GM21619 (cell line): ENCODE measurements around the gene CLIP3.
"Not testable (repeated sequence)": the region's sequence is repeated elsewhere in the genome, so short reads cannot be mapped to it uniquely, and the experiment has no call there.

Experiments
- ATAC-seq: cut with Tn5 transposase; IDR thresholded peaks from one replicate; pipeline ENCODE4 v1.9.1; 2021; ENCODE audit not compliant: unreplicated experiment

Gene CLIP3

DNA sequence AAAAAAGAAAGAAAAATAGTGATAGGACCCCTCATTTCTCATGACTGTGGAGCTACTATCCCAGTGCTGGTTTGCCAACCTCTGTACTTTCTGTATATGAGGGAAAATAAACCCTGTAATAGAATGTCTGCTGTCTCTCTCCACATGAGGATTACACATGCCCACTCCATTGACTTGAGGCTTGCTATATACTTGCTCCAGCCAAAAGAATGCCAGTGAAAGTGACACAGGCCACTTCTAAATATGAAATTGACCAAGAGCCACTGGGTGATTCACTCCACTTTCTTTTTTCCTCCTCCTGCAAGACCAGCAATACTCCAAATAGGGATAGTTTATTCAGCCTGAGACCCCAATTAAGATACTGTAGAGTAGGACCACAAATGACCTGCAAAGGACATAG, 15.2 kb upstream of the CLIP3 start:
- no peak for ATAC-seq

DNA sequence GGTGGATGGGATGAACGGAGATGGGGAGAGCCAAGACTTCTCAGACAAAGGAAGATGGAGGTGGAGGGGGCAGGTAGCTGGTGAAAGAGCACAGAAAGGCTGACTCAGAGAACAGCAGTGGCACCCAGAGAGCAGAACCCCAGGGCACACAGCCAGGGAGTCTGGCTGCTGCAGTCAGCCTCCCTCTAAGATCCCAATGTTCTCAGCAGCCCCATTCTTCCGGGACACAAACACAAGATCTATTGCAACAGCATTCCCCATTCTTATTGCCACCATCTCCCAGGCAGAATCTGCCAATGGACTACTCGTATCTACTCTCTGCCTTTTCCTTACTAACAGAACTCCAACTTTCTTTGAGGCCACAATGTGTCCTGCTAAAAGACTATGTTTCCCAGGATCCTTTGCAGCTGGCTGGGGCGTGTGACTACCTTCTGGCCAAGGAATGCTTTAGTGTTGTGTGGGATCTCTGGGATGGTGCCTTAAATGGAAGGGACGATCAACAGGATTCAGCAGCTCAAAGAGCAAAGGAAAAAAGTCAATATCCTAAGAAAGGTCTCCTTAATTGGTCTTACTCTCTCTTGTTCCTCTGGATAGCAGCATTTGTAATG, 13.9 kb upstream of the CLIP3 start:
- ATAC-seq: no peak

DNA sequence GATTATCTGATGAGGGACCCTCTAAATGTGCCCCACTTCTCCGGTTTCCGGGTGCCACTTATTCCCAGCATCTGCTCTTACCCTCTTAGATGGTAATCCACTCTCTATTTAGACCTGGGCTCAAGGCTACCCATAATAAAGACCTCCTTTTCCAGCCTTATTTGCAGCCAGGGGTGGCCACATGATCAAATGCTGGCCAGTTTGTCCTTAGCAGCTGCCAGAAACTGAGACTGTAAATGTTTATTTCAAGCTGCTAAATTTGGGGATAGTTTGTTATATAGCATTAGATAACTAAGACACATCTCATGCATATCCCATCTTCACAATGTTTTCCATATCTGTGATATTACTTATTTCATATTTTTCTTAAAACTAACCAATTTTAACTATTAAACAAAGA, 11.3 kb upstream of the CLIP3 start:
- no peak for ATAC-seq

DNA sequence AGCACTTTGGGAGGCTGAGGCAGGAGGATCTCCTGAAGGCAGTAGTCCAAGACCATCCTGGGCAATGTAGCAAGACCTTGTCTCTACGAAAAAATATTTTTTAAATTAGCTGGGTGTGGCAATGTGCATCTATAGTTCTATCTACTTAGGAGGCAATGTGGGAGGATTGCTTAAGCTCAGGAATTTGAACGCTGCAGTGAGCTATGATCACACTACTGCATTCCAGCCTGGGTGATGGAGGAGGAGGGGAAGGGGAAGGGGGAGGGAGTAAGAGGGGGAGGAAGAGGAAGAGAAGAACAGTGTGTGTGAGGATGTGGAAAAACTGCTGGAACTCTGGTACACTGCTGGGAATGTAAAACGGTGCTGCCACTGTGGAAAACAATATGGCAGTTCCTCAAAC, 9.2 kb upstream of the CLIP3 start:
- no peak for ATAC-seq

DNA sequence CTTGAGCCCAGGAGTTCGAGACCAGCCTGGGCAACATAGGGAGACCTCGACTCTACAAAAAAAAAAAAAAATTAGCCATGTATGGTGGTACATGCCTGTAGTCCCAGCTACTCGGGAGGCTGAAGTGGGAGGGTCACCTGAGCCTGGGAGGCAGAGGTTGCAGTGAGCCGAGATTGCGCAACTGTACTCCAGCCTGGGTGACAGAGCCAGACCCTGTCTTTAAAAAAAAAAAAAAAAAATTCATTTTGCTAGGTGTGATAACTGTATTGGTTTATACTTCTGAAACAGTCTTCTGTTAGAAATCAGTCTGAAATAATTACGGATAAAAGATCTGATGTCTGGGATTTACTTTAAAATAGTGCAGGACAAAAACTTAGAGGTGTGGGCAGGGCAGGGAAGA, 8.4 kb upstream of the CLIP3 start:
- ATAC-seq: not testable (repeated sequence)

DNA sequence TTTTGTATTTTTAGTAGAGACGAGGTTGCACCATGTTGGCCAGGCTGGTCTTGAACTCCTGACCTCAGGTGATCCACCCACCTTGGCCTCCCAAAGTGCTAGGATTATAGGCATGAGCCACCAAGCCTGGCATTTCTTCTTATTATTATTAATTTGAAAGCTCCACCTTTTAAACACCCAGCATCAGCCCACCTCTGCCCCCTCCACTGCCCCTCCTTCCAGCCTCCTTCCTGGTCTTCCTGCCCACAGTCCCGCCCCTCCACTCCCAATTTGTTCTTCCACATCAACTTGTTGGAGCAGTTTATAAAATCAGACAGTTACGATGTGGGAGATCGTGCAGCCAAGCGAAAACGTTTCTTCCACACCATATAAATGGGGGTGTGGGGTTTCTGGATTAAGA, 7.8 kb upstream of the CLIP3 start:
- ATAC-seq: no peak

DNA sequence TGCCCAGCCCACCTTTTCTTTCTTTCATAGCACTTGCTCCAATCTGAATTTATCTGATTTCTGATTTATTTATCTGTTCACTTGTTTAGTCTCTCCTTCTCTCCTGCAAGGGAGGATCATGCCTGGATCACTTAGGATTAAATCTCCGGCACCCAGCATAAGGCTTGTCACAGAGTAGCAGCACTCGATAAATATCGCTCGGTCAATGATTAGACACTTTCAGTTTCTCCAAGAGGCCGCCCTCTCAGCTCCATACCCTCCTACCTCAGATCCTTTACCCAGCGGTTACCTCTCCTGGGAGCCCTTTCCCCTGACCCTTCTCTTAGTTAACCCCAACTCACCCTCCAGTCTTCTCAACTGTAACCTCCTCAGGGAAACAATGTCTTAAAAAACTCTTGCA, 1.4 kb downstream of the CLIP3 start:
- ATAC-seq: no peak

DNA sequence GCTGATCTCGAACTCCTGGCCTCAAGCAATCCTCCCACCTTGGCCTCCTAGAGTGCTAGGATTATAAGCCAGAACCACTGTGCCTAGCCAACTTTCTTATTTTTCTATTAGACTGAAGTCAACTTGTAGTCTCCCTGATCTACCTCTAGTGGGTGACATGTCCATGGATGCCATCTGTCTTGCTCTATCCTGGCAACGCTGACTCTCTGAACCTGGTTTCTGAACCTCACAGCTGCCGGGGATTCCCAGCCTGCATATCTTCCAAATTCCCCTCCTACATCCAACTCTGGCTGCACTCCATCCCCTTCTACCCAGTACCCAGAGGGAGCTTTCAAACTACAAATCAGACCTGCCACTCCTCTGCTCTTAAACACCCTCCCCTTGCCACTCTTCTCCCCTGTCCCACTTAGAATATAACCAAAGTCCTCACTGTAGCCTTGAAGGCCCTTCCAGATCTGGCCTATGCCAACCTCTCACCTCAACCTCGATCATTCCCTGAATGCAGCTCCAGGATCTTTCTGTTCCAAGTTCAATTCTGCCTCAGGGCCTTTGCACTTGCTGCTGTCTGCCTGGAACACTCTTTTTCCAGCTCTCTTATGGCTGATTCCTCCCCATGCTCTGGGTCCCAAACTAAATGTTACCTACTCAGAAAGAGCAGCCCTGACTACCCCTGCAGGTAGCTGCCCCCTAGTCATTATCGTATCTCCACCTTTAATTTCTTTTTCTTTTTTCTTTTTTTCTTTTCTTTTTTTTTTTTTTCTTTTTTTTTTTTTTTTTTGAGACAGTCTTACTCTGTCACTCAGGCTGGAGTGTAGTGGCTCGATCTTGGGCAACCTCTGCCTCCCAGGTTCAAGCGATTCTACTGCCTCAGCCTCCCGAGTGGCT, 2.2 kb downstream of the CLIP3 start:
- no peak for ATAC-seq

DNA sequence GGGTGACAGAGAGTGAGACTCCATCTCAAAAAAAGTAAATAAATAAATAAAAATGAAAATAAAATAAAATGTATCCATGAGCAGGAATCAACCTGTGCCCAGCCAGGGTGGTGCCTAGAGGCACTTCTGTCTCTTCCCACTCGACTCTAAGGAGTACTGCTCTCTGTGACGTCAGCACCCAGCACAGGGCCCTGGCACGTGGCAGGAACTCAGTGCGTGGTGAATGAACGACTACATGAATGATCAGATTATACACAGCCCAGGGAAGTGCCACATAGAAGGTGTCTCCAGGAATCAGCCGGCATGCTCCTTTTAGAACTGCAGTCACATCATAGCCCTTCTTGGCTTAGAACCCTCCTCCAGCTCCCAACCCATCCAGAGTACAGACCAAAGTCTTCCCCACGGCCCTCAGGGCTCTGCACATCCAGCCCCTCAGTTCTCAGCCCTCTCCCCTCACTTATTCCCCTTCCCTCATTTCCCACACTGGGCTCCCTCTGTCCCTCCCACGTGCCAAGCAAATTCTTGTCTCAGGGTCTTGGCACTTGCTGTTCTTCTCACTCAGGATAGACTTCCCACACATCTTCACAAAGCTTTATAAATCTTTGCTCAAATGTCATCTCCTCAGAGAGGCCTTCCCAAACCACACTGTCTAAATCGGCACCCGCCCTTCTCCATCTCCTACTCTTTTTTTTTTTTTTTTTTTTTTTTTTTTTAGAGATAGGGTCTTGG, 4.2 kb downstream of the CLIP3 start:
- ATAC-seq: no peak

DNA sequence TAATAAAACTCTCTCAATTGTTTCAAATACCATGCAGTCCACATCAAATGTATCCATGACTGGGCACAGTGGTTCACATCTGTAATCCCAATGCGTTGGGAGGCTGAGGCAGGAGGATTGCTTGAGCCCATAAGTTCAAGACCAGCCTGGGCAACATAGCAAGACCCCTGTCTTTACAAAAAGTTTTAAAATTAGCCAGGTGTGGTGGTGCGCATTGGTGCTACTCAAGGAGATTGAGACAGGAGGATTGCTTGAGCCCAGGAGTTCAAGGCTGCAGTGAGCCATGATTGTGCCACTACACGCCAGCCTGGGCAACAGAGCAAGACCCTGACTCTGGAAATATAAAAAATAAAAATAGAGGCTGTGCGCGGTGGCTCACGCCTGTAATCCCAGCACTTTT, 5.0 kb downstream of the CLIP3 start:
- ATAC-seq: no peak

DNA sequence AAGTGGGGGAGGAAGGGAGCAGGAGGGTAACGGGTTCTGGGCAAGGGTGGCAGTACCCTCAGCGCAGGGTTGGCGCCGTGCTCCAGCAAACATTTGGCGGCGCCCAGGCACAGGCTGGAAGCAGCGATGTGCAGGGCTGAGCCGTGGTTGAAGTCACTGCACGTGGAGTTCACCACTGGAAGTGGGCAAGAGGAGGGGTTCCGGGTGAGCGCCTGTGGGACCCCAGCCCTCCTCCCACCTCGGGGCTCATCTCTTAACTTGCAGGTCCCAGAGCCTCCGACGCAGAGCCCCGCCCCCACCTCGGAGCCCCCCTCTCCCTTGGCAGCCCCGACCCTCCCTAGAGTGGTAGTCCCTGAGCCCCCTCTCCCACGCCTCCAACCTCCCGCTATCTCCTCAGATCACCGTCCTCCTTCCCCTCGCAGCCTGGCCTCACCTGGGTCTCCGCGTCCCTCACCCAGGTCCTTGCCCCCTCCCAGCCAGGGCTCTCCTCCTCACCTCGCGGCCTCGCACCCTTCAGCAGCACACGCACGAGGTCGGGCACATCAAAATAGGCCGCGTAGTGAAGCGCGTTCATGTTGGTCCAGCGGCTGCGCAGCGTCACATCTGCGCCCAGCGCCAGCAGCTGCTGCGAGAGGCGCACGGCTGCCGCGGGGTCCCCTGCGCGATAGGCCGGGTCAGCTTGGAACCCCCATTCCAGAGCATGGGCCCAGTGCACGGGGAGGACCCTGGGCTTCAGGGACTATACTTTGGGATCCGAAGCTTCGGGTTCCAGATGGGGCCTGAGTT, 6.4 kb downstream of the CLIP3 start:
- no peak for ATAC-seq

DNA sequence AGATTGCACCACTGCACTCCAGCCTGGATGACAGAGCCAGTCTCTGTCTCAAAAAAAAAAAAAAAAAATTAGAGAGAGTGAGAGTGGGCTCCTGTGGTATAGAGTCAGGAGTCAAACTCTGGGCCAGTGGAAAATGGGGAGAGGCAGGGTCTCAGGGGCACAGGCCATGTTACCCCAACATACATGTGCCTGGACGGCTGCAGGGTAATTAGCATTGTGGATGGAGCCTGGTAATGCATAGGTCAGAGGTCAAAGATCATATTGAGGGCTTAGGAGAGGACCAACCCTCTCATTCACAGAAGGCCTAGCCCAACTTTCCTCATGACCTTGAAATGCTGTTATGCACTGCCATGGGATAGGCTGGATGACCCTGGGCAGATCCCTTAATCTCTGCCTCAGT, 7.1 kb downstream of the CLIP3 start:
- ATAC-seq: no peak

DNA sequence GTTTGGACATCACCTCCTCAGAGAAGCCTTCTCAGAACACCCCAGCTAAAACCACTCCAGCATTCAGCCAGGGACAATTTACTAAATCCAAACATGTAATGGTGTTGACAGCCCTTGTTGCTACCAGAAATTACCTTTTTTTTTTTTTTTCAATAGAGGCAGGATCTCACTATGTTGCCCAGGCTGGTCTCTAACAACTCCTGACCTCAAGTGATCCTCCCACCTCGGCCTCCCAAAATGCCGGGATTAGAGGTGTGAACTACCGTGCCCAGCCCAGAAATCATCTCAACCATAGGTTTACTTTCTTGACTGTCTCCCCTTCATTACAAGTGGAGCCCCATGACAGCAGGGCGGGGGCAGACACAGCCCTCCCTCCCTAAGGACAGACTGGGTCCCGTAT, 9.2 kb downstream of the CLIP3 start:
- no peak for ATAC-seq

DNA sequence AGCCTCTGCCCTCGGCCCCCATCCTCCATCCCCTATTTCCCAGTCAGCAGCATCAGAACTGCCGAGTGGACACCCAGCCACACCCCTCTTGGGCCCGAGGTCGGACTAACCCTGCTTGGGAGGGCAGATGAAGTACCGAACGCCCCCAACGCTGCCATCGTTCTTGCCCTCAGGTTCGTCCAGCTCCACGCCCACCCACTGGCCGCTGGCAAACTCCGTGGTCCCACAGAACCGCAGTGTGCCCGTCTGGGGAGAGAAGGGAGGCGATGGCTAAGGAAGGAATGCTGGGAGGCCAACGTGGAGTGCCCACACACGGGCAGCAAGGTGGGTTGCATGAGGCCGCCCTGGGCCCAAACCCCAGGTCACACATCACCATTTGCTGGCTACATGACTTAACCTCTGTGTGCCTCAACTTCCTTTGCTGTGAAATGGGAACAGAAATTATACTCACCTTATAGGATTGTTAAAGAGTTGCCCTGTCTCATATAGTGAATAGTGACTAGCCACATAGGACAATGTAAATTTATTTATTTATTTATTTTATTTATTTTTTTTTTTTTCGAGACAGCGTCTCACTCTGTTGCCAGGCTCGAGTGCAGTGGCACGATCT, 13.5 kb downstream of the CLIP3 start:
- no peak for ATAC-seq

DNA sequence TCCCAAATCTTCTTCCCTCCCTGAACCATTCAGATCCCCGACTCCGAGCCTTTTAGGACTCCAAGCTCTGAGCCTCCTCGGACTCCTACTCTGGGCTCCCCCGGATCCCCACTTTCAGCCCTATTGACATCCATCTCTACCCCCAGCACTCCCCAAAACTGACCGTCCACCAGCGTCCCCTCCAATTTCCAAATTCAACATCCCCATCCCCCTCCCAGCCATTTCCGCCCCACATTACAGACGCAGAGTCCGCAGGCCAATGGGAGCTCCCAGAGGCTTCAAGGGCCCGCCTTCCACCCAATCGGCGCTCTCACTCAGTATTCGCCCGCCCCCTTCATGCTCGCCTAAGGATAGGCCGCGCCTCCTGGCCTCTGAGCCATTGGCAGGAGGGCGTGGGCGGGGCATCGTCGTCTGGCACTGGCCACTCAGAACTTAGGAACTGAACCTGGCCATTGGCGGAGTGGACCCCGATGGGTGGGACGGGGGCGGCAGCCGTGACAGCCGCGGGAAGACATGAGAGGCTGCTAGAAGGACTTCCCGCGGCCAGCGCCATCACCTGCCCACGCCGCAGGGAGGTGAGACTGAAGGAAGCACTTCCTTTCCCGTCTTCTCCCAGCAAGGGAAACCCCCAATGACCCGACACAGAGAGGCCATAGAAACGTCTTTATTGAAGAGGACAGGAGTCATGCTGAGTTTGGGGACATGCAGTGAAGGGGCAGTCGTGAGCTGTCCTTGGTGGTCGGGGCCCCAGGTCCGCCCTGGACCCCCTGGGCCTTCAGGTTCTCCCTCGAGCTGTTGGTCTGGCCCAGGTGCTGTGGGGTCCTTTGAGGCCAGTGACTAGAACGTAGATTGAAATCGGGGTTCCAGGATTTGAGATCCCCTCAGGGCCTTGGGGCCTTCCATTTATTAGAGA, 18.4 kb downstream of the CLIP3 start, which contains the start of gene ALKBH6:
Gene ALKBH6, minus strand, starts transcription at position 202 of the 913 bp plus-strand sequence. CDS start 816 bp downstream, outside the sequence.
- peak; percentile 91 for ATAC-seq

DNA sequence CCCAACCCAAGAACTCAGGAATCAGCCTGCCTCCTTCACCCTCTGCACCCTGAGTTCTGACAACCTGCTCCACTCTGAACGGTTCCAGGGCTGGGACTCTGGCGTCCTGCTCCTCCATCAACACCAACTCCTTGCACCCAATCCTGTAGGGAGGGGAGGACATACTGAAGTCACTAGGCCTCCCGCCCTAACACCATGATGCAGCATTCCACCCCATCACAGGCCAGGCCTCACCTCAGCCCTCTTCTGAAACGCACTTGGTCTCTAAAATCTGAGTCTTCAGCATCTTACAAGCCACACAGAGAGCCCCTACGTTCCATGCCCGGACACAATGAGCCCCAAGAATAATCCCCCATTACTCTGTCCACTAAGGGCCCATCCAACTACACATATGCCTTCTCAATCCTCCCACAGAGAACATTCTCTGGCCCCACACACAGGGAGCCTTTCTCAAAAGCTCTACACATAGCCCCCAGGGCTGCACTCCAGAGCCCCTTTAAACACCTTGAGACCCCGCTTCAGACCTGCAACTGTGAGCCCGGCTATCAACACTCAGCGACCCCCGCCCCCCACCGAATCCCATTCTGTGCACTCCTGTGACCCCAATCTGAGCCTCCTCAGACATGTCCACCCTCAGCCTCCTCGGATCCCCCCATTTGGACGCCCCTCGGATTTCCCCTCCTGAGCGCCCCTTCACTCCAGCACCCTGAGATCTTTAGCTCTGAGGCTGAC, 19.2 kb downstream of the CLIP3 start:
- ATAC-seq: no peak

DNA sequence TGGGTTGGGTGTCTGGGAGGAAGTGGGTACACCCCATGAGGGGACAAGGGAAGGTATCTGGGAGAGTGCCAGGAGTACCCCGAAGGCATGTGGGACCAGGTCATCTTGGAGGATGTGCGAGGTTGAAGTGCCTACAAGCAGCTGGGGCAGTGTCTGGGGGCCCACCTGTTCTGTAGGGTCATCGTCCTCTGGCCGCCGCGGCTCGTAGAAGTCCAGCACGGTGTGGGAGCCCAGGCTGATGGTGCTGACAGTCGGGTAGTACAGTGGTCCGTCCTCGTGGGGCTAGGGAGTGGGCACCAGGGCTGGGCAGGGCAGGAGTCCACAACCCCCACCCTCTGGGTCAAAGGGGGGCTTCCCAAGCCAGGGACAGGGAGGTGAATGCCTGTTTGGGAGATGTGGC, 22.3 kb downstream of the CLIP3 start:
- no peak for ATAC-seq

DNA sequence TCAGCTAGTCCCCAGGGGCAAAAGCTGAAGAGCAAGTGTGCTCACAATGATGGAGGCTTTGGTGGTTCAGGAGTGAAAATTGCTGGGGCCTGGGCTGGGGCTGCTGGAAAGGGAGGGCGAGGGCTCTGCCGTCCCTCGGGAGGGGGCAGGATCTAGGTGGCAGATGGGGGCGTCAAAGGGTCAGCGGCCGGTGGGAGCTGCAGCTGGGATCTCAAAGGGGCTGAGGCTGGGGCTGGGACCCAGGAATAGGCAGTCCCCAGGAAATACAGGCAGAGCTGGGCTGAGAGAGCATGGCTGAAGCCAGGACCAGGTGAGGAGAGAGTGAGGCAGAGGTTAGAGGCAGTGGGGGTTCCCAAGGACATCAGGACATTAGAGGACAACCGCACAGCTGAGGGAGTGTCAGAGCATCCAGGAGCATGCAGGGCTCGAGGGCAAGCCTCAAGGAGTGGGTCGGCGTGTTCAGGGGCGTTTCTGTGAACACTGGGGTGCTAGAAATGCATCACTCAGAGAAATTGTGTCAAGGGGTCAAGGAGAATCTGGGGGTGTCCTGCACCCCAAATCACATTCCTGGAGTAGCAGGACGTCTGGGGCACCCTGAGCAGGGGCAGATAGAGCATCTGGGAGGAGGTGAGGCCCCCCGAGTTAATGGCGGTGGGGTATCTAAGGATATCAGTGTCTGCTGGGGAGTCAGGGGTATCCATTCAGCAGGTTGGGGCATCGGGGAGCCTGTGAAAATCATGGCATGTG, 22.9 kb downstream of the CLIP3 start:
- no peak for ATAC-seq
